GM21390 (cell line): ENCODE data around the gene TFAP2B.

ENCODE experiments used
- ATAC-seq: cut with Tn5 transposase; IDR thresholded peaks from one replicate; pipeline ENCODE4 v1.9.1; 2021; ENCODE audit not compliant: unreplicated experiment

Gene TFAP2B

DNA sequence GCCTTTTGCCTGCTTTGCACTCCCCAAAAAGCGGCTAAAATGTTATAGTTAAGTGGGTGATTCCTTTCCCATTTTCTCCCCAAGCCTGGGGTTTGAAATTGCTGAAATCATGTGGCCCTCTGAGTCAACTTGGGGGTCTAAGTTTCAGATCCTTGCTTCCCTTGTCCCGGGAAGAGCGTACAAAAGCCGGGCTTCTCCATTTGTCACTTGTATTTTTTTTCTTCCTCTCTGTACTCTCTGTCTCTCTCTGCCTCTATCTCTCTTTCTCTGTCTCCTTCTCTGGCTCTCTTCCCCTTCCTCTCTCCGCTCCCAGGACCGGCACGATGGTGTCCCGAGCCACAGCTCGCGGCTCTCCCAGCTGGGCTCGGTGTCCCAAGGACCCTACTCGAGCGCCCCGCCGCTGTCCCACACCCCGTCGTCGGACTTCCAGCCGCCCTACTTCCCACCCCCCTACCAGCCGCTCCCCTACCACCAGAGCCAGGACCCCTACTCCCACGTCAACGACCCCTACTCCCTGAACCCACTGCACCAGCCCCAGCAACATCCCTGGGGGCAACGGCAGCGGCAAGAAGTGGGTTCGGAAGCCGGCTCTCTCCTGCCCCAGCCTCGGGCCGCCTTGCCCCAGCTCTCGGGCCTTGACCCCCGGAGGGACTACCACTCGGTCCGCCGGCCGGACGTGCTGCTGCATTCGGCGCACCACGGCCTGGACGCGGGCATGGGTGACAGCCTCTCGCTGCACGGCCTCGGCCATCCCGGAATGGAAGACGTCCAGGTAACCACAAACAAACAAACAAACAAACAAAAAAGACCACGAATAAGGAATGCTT, 4.6 kb downstream of the TFAP2B start:
- no peak for ATAC-seq

DNA sequence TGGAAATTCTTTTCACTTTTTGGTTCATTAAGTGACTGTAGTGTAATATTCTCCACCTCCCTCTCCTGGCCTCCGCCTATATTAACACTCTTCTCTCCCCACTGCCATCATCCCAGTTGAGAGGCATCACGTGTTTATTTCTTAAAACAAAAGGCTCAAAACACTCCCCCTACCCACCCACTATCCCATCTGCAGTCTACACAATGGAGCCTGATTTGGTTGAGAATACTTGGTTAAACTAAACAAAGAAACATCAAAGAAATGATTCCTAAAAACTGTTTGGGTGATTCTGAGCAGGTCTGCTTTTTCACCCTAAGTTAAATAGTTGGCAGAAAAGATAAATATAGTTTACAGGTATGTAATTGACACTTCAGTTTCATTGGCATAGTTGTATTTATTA, 5.9 kb downstream of the TFAP2B start:
- ATAC-seq, result no peak

DNA sequence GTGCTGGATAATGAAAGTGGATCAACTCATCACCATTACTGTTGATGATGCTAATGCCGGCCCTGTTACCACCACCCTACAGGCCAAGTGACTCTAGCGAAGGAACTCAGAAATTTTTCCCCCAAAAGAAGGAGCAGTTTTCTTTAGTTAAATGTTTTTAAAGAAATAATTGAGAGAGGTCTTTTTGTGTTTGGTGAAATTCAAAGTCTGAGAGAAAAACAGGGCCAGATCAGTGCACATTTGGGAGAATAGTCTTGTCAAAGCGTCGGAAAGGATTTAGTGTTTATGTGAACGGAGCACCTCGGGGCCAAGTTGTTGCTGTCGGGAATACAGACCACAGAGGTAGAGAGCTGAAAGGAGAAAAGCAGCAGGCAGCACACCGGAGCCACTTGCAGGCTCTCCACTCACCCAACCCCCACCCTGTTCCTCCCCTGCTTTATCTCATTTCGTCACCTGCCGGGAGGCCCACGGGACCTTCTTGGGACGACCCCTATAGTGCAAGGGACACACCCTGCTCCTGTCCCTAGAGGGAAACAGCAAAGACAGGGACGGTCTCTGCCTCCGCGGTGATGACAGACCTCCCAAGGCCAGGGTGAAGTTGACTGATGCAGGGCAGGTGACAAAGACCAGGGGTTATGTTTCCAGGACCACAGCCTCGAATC, 6.8 kb downstream of the TFAP2B start:
- no peak for ATAC-seq

DNA sequence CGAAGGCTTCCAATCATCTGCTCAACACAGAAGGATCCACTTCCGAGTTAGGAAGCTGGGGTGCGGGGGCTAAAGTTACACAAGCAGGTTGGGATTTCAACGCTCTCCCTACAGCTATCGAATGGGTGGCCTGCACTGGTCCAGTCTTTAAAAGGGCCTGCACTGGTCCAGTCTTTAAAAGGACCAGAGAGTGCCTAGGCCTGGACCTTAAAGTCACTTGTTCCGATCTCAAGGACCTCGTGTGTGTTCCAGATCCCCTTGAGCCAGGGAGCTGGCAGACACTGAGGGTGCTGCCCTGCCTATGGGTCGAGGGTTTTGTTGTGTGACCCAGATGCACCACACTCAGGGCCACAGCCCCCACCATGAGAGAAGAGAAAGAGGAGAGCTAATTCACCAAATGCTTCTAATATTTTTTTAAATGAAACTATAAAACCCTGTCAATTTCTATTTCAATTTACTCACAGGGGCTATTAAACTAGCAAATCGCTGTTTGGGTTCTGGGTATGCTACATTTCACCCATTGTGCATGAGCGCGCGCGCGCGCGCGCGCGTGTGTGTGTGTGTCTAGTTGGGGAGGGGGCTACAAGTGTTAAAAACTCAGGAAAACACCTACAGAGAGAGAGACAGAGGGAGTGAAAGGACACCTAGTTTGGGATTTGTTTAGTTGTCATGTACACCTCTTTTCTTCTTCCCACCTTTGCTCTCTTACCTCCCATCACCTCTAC, 7.5 kb downstream of the TFAP2B start:
- no peak for ATAC-seq

DNA sequence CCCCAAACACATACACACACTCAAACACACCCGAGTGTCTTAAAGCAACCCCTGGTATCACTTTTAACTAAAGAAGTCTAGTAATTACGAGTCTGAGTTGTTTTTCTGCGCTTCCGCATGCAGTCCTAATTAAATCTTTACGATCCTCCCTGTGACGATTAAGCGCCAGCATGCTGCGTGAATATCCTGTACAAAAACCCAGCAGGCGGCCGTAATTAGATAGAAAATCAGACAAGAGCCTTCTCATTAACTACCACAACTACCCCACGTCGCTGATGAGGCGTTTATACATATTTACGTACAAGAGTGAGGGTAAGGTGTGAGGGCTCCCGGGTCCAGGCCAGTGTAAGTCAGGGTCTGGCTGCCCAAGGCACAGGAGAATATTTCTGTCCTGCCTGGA, 8.1 kb downstream of the TFAP2B start:
- ATAC-seq, result no peak

DNA sequence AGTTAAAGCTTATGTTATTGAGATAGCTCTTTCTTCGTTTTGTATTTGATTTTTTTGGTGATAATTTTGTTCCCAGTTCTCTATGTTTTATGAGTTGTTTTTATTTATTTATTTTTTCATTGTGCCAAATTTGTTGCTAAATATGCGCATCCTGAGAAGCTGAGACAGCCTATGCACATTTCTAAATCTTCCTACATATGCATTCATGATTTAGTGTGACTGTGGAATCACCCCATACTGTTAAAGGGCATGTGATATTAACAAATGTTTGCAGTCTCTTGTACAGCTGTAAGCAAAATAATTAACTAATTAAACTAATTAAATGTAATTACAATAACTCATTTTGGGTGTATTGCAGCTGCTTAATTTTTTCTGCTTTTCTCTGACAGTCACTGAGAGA, 10.4 kb downstream of the TFAP2B start:
- no peak for ATAC-seq

DNA sequence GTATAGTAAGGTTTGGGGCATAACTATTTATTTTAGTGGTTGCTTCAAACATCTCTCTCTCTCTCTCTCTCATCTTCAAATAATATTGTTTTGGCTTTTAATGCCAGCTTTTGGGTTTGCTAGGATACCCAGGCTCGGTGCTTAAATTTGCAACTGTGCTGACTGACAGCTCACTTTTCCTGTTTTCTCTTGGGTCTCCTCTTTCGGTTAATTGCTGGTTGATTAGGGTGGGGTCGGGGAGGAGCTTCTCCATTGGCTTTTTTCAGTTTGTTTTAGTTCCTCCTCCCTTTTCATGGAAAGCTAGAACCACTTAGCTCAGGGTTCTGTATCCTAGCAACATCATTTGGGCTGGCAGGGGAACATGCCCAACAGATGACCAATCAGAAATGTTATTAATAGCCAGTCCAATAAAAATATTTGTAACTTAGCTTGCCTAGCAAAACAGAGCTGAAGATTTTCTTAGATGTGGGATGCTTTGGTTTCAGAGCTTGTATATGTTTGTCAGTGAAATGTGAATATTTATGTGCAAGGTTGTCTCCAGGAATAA, 11.3 kb downstream of the TFAP2B start:
- no peak for ATAC-seq

DNA sequence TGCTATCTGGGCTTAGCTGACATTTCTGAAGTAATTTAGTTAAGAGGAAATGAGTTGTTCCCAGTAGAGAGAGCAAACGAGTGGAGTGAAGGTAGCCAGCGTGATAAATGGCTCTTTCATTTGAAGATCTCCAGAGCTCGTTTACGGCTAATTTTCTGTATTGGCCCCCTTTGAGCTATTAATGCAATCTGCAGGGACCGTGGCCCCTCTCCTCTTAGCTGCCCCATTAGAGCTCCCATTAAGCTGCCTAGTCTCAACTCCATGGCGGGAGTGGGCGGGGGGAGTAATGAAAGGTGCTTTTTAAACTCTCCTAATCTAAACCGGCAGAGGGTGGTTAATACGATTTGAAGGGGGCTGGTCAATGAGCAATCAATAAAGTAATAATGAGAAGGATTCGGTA, 12.5 kb downstream of the TFAP2B start:
- no peak for ATAC-seq

DNA sequence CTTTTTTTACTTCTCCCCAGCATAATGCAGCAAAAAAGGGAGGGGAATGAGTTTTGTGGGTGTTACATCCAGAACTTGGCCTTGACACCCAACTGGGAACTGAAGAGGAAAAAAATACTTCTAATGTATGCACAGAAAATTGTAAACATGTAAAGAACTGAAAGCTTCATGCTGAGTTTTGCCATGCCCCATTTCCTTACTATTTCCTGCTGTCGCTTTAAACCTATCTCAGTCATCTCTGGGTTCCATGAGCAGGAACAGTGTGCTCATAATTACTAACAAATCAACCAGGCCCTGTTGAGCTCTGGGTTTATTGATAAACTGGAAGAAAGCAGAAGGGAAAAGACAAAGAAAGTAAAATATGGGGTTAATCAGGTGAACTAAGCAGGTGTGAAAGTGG, 14.2 kb downstream of the TFAP2B start:
- ATAC-seq, result no peak

DNA sequence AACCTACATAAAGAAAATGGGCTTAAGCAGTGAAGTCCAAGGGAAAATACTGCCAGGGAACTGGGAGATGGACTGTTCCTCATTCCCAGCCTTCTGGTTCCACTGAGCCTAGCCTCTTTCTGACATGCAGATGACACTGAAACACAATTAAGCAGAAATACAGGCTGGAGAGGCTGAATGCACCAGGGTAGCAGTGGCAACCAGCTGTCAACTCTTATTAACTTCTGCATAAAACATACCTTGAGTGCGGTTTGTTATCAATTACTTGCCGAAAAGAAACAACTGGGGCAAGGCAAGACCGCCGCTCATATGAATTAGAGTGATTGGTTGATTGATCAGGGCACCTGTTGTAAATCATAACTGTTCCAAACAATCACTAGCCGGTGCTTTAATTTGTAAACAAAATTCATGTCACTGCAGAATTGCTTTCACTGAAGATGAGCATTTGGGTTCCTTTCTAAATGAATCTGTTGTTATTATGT, 16.3 kb downstream of the TFAP2B start:
- no peak for ATAC-seq

DNA sequence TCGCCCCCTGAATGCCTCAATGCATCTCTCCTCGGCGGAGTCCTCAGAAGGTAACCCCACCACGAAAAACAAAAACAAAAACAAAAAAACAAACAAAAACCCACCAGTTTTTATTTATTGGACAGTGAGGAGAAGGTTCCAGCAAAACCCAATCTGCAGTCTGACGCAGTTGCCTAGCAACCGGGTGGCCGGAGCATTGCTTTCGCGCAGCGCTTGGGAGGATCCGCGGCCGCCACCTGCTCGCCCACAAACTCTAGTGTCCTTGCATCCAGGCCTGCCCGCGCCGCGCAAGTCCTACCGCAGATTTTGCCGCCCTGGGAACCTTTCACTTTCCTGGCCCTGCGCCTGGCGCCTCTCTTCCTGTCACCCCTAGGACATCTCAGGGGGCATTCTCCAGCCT, 17.6 kb downstream of the TFAP2B start:
- no peak for ATAC-seq

DNA sequence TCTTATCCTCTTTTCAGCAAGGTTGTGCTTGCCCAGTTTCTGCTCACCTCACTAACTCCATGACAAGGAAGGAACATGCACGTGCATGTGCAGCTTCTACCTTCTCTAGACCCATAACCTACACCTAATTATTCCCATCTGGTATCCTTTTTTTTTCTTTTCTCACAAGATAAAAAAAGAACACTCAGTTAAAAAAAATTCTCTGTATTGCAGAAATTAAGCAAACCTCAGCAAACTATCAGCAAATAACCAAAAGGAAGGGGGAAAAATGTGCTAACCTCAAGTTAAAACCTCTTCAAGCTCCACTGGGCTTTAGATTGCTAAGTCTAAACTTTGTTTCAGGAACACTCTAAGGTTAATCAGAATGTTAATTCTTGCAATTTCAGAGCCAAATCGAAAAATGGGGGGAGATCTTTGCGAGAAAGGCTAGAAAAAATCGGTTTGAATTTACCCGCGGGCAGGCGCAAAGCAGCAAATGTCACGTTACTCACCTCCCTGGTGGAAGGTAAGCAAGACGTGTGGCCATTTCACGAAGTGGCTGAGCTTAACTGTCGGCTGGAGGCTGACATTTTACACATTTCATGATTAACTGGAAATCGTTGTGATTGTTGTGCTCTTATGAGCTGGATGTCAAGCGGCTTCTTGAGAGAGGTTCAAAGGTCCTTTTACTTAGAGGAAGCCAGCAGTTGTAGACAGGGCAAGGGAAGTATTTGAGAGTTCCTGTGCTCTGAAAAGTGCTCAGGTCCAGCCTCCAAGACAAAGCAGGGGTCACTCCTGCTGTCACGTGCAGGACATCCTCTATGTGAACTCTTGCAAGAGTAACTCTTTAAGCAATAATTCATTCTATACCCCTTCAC, 19.1 kb downstream of the TFAP2B start:
- ATAC-seq, result no peak

DNA sequence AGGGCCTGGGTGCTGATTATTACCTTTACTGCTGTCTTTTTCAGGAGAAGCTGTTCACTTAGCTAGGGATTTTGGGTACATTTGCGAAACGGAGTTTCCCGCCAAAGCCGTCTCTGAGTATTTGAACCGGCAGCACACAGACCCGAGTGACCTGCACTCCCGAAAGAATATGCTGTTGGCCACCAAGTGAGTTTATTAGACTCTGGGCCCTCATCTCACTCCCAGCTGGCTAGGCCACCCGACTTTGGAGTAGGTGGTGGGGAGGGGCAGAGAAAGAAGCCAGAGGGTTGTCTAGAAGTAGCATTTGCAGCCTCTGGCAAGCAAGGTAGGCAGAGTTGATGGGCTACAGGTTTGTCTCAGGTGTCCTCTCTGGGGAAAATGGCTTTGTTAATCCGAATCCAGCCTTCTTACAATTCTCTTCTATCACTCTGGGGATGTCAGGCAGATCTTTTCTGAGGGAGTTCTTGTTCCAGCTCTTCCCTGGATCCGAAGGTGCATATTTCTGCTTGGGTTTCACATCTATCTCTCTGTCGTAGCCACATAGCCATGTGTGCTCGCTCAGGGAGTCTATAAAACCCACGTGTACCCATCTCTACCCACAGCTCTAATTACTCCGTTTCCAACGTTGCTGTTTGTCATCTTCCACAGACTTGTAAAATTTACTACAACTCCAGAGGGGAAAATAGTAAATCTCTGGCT, 21.6 kb downstream of the TFAP2B start:
- ATAC-seq, result no peak

DNA sequence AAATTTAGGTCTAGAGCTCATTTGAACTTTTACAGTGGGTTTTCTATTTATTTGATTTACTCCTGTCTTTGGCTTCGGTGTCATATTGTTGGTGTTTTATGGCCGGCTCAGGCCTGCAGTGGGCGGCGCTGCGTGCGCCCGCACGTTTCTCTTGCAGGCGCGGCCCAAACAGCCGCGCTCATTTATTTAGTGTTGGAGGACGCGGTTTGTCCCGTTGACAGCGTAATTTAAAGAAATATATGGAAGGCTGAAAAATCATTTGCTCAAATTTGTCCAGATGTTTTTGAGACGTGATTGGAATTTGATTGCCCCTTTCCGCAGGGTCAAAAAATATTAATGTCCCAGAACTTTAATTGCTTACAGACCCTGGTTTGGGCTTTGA, 22.1 kb downstream of the TFAP2B start:
- no peak for ATAC-seq

DNA sequence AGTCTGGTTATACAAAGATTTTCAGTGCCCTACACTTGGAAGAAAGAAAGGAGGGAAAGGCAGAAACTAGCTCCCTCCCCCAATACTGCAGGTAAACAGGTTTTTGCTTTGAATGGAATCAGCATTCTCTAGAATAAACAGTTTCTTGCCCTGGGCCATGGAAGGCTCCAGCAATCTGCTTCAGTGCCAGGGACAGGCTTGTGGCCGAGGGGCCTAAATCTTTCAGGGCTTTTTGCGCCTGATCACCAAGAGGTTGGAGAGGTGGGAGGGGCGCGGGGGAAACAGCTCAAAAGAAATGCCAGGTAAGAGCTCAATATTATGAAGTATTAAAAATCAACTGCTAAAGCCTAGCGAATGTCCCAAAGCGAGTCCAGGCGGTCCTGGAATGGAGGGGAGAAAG, 23.8 kb downstream of the TFAP2B start:
- no peak for ATAC-seq

DNA sequence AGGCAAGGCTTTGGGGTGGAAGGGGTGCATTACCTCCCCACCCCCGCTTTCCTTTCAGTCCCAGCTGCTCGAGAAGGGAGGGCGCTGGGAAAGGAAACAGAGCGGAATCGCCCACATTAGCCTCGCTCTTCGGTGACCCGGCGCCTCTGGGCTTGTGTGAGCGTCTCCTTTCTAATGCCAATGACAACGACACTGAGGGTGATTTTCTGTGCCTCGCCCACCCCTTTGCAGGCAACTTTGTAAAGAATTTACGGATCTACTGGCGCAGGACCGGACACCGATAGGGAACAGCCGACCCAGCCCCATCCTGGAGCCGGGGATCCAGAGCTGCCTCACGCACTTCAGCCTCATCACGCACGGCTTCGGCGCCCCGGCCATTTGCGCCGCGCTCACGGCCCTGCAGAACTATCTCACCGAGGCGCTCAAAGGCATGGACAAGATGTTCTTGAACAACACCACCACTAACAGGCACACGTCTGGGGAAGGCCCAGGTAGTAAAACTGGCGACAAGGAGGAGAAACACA, 24.3 kb downstream of the TFAP2B start:
- ATAC-seq, result no peak

DNA sequence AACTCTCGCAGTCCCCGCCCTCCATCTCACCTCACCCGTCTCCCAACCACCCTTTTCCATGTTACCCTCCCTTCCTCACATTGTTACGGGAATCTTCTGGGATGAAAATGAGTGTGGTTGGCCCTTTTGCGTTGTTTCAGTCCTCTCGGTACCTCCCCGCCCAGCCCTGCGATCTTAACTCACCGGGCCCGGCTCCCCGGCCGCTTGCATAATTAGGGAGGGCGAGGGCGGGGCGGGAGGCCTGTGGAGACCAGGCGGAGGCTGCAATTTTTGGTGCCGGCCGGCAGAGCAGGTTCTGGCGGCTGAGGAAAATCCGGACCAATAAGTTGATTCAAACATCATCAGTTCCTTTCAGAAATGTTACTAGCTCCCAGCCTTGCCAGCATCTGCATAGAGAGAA, 25.2 kb downstream of the TFAP2B start:
- no peak for ATAC-seq

DNA sequence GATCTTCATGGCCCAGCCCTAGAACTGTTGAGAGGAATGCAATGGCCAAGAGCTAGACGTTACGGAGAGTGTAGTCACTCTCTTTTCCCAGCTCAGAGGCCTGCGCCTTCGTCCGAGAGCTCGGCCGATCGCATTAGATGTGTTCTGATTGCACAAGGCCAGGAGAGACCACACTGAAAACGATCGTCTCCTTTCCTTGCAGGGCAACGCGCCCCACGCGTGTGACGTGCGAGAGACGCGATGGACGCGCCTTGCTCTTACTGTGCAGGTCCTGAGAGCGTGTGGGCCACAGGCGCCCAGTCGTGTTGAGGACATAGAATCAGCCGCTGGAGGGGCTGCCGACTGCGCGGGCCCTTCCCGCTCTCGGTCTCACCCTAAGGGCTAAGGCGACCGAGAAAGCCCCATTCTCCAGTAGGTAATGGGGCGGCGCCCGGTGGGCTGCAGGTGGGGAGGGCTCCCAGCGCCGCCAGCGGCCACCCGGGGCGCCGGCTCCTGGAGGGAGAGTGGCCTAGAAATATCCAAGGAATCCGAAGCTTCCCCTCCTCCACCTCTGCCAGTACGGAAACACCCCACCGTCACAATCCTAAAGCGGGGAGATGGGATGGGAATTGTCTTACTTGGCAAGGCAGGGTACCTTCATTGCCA, 26.9 kb downstream of the TFAP2B start:
- ATAC-seq, result no peak

DNA sequence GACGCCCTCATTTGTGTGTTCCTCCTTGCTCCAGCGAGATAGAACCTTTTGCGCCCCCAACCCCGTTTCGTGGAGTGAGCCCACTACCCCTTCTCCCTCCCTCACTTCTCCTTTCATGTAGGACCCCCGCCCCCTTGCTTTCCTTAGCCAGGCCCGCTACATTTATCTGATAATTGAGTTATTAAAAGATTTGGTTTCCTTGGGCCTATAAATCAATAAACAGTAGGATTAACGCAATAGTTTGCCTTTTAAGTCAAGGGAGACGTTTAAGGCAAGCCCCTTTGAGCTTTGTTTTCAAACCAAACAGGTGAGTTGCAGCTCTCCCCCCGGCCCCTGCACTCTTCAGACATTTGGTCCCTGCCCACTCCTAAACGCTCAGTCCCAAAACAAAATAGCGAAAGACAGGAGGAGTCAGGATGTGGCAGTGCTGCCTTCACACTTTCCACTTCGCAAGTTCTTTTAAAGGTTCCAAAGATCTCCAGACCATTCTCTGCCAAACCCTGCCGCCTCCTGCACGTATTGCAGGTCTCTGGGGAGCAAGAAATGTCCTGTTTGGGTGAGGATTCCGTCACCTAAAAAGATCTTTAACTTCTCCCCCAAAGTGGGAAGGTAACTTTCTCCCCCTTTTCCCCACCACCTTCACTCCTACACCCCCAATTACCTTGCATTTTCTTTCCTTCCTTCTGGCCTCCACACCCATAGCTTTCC, 27.6 kb downstream of the TFAP2B start:
- ATAC-seq, result no peak
